H9 (cell line): Measurements from ENCODE around the gene MRPS10. TPM values are rescaled to one million over a fixed set of nuclear protein-coding genes. Genes with fewer than 3 reads are reported as not detected.
A peak's percentile ranks its signal among the peaks of the same experiment; 100 is the strongest.

Experiments
- DNase-seq: peaks from one replicate; pipeline ENCODE4 v3.0.0-alpha.2; 2017
- H2AFZ ChIP-seq: one replicate; pipeline ENCODE4 v1.6.1; 2013; ENCODE audit warnings: mild to moderate bottlenecking, low read length, control low read depth, moderate library complexity
- H2AK5ac ChIP-seq: 2 replicates; pipeline ENCODE4 v1.6.1; 2013; ENCODE audit warnings: low read length, control low read depth, mixed read lengths; ENCODE audit not compliant: insufficient read length
- H2BK120ac ChIP-seq: one replicate; pipeline ENCODE4 v1.6.1; 2013; ENCODE audit warnings: low read depth, mild to moderate bottlenecking, low read length, control low read depth, inconsistent platforms; ENCODE audit not compliant: poor library complexity, severe bottlenecking
- H2BK12ac ChIP-seq: 2 replicates; pipeline ENCODE4 v1.6.1; 2013; ENCODE audit warnings: low read length, control low read depth, mixed read lengths, low read depth; ENCODE audit not compliant: insufficient read length
- H2BK15ac ChIP-seq: 2 replicates; pipeline ENCODE4 v1.6.1; 2013; ENCODE audit warnings: low read depth, low read length, control low read depth
- H2BK20ac ChIP-seq: one replicate; pipeline ENCODE4 v1.6.1; 2013; ENCODE audit warnings: low read depth, mild to moderate bottlenecking, low read length, control low read depth, inconsistent platforms; ENCODE audit not compliant: poor library complexity, severe bottlenecking
- H2BK5ac ChIP-seq: 2 replicates; pipeline ENCODE4 v1.6.1; 2013; ENCODE audit warnings: low read length, control low read depth, mixed read lengths; ENCODE audit not compliant: insufficient read length
- H3K14ac ChIP-seq: 2 replicates; pipeline ENCODE4 v1.6.1; 2013; ENCODE audit warnings: low read length, control low read depth; ENCODE audit not compliant: insufficient read depth
- H3K18ac ChIP-seq: 2 replicates; pipeline ENCODE4 v1.6.1; 2013; ENCODE audit warnings: low read depth, mild to moderate bottlenecking, mixed read lengths, low read length, control low read depth; ENCODE audit not compliant: insufficient read length
- H3K23ac ChIP-seq: 2 replicates; pipeline ENCODE4 v1.6.1; 2013; ENCODE audit warnings: low read length, control low read depth, mixed read lengths, low read depth; ENCODE audit not compliant: insufficient read length
- H3K23me2 ChIP-seq: 2 replicates; pipeline ENCODE4 v1.6.1; 2013; ENCODE audit warnings: low read depth, mild to moderate bottlenecking, mixed read lengths, low read length, control low read depth; ENCODE audit not compliant: insufficient read length, poor library complexity, severe bottlenecking
- H3K27ac ChIP-seq: 2 replicates; pipeline ENCODE4 v1.5.1; 2013; ENCODE audit warnings: low read length, control low read depth, mixed read lengths, low read depth; ENCODE audit not compliant: insufficient read length
- H3K27me3 ChIP-seq: 2 replicates; pipeline ENCODE4 v1.6.1; 2013; ENCODE audit warnings: low read length, control low read depth, inconsistent platforms; ENCODE audit not compliant: insufficient read depth
- H3K4ac ChIP-seq: 2 replicates; pipeline ENCODE4 v1.6.1; 2013; ENCODE audit warnings: low read depth, mild to moderate bottlenecking, control low read depth, inconsistent platforms, low read length, moderate library complexity
- H3K4me1 ChIP-seq: 2 replicates; pipeline ENCODE4 v1.6.1; 2013; ENCODE audit warnings: low read length, control low read depth, inconsistent platforms; ENCODE audit not compliant: insufficient read depth
- H3K4me2 ChIP-seq: 2 replicates; pipeline ENCODE4 v1.6.1; 2013; ENCODE audit warnings: low read length, control low read depth, mixed read lengths; ENCODE audit not compliant: insufficient read length, insufficient read depth
- H3K56ac ChIP-seq: 2 replicates; pipeline ENCODE4 v1.6.1; 2013; ENCODE audit warnings: low read depth, mild to moderate bottlenecking, mixed read lengths, low read length, control low read depth; ENCODE audit not compliant: insufficient read length
- H3K79me1 ChIP-seq: 2 replicates; pipeline ENCODE4 v1.6.1; 2013; ENCODE audit warnings: low read depth, mild to moderate bottlenecking, moderate library complexity, low read length, control low read depth, inconsistent platforms; ENCODE audit not compliant: insufficient read depth, poor library complexity, severe bottlenecking
- H3K79me2 ChIP-seq: 2 replicates; pipeline ENCODE4 v1.6.1; 2013; ENCODE audit warnings: low read length, control low read depth, inconsistent platforms; ENCODE audit not compliant: insufficient read depth
- H3K9ac ChIP-seq: 2 replicates; pipeline ENCODE4 v1.6.1; 2013; ENCODE audit warnings: low read length, control low read depth, mixed read lengths; ENCODE audit not compliant: insufficient read length; ENCODE audit errors: extremely low read depth
- H3K9me3 ChIP-seq: one replicate; pipeline ENCODE4 v1.6.1; 2013; ENCODE audit warnings: low read depth, low read length, inconsistent platforms; ENCODE audit not compliant: control insufficient read depth
- H3T11ph ChIP-seq: one replicate; pipeline ENCODE4 v1.6.1; 2013; ENCODE audit warnings: mild to moderate bottlenecking, low read length, control low read depth, inconsistent platforms
- H4K20me1 ChIP-seq: one replicate; pipeline ENCODE4 v1.6.1; 2013; ENCODE audit not compliant: control insufficient read depth, insufficient read length, insufficient read depth
- H4K5ac ChIP-seq: 2 replicates; pipeline ENCODE4 v1.6.1; 2013; ENCODE audit warnings: low read depth, mild to moderate bottlenecking, mixed read lengths, low read length, control low read depth; ENCODE audit not compliant: insufficient read length
- H4K8ac ChIP-seq: replicated peaks from 2 replicates; pipeline ENCODE4 v1.6.1; 2013; ENCODE audit warnings: low read length, control low read depth, mixed read lengths, low read depth; ENCODE audit not compliant: insufficient read length
- H4K91ac ChIP-seq: 2 replicates; pipeline ENCODE4 v1.6.1; 2013; ENCODE audit warnings: low read depth, mild to moderate bottlenecking, moderate library complexity, mixed read lengths, low read length, control low read depth; ENCODE audit not compliant: insufficient read length
- H3K27ac Mint-ChIP-seq, 3 experiments: 2 replicates in 2 of 3; 3 replicates in 1 of 3; pipeline ENCODE4 v1.8.0; 2020 to 2021; ENCODE audit warnings: mixed read lengths in 3 of 3, mild to moderate bottlenecking in 1 of 3, moderate library complexity in 1 of 3
- H3K27me3 Mint-ChIP-seq: 2 replicates; pipeline ENCODE4 v1.8.0; 2021; ENCODE audit warnings: low read depth, mild to moderate bottlenecking, moderate library complexity, mixed read lengths
- H3K36me3 Mint-ChIP-seq, 3 experiments: 2 replicates in 2 of 3; 3 replicates in 1 of 3; pipeline ENCODE4 v1.8.0; 2020 to 2021; ENCODE audit warnings: low read depth in 3 of 3, mixed read lengths in 3 of 3; ENCODE audit not compliant: insufficient read depth in 1 of 3
- H3K4me1 Mint-ChIP-seq, 2 experiments: 2 replicates each; pipeline ENCODE4 v1.8.0; 2020; ENCODE audit warnings: mixed read lengths in 2 of 2
- H3K4me3 Mint-ChIP-seq, 2 experiments: 2 replicates in 1 of 2; 3 replicates in 1 of 2; pipeline ENCODE4 v1.8.0; 2020 to 2021; ENCODE audit warnings: mild to moderate bottlenecking in 2 of 2, mixed read lengths in 2 of 2, moderate library complexity in 1 of 2
- H3K9me3 Mint-ChIP-seq, 2 experiments: 2 replicates in 1 of 2; 3 replicates in 1 of 2; pipeline ENCODE4 v1.8.0; 2020; ENCODE audit warnings: mild to moderate bottlenecking in 2 of 2, mixed read lengths in 2 of 2, moderate library complexity in 1 of 2
- CTCF ChIP-seq: fragments of 200-600 bp; sonication (generic); conservative IDR thresholded peaks from 3 replicates; pipeline ENCODE4 v1.8.0; 2021; ENCODE audit warnings: antibody characterized with exemption, mild to moderate bottlenecking
- WGBS: extraction: QIAGEN DNeasy Blood & Tissue Kit; methylation state at CpG from one replicate; pipeline ENCODE4 v1.1.7; 2013; ENCODE audit warnings: missing lambda C conversion rate, low lambda C conversion rate, mixed read lengths; ENCODE audit not compliant: insufficient read length; ENCODE audit errors: extremely low coverage; 5-methylcytosine and 5-hydroxymethylcytosine counted together
- total RNA-seq: library from RNA; stranded (reverse); gene quantifications from 2 replicates; pipeline ENCODE4 v1.2.1, GENCODE V29; 2021

The MRPS10 gene
- total RNA-seq, 1 experiment from 2014 or later: 33.9 TPM

- no CpG with 5 or more reads among the region's 1 CpG for WGBS
- no peak overlapping the region for H3K56ac ChIP-seq
- H3T11ph ChIP-seq: no peak overlapping the region
- no peak overlapping the region for H3K4ac ChIP-seq
- no peak overlapping the region for H4K5ac ChIP-seq
- H3K9ac ChIP-seq: no peak overlapping the region
- no peaks in the 10 kb centered on the region for H3K79me1 ChIP-seq
- Mint-ChIP-seq H3K4me1 (peaks cover 4 to 7% of the 10 kb centered on the region in 2 experiments), H3K27me3 (no peaks in the 10 kb centered on the region), H3K36me3 (peaks cover 2 to 10% (median 8%) of the 10 kb centered on the region in 3 experiments; a peak in 4 of 7 replicates), H3K9me3 (no peaks in the 10 kb centered on the region), H3K4me3 (no peak overlapping the region), H3K27ac (peak overlapping the region in 1 of 3 experiments; percentile 33; a peak in 1 of 7 replicates)
- H3K9me3 ChIP-seq: no peaks in the 10 kb centered on the region
- no peak overlapping the region for H2BK5ac ChIP-seq
- H3K27me3 ChIP-seq: no peaks in the 10 kb centered on the region
- H3K4me2 ChIP-seq: no peak overlapping the region
- H3K23ac ChIP-seq: no peak overlapping the region
- H2AFZ ChIP-seq: no peak overlapping the region
- no peak for DNase-seq
- H3K23me2 ChIP-seq: no peaks in the 10 kb centered on the region
- H3K27ac ChIP-seq: no peak overlapping the region
- H2AK5ac ChIP-seq: no peak overlapping the region
- H2BK20ac ChIP-seq: no peak overlapping the region
- H2BK120ac ChIP-seq: no peak overlapping the region
- no peak overlapping the region for H3K18ac ChIP-seq
- no peak overlapping the region for H2BK15ac ChIP-seq
- no peak overlapping the region for H4K8ac ChIP-seq
- H3K4me1 ChIP-seq: no peaks in the 10 kb centered on the region
- TF ChIP-seq CTCF: no peak
- no peak overlapping the region for H4K91ac ChIP-seq
- H2BK12ac ChIP-seq: no peak overlapping the region
- H3K14ac ChIP-seq: no peak overlapping the region
- no peaks in the 10 kb centered on the region for H4K20me1 ChIP-seq
- H3K79me2 ChIP-seq: no peaks in the 10 kb centered on the region
Observed at GRCh38 chr6:42200035-42200434, 17.6 kb downstream of the MRPS10 start.
